H9 (cell line): Measurements from ENCODE around the gene STOX1. TPM values are rescaled to one million over a fixed set of nuclear protein-coding genes. Genes with fewer than 3 reads are reported as not detected.

ENCODE experiments used
- DNase-seq: peaks from one replicate; pipeline ENCODE4 v3.0.0-alpha.2; 2017
- H2AFZ ChIP-seq: one replicate; pipeline ENCODE4 v1.6.1; 2013; ENCODE audit warnings: mild to moderate bottlenecking, low read length, control low read depth, moderate library complexity
- H2AK5ac ChIP-seq: 2 replicates; pipeline ENCODE4 v1.6.1; 2013; ENCODE audit warnings: low read length, control low read depth, mixed read lengths; ENCODE audit not compliant: insufficient read length
- H2BK120ac ChIP-seq: one replicate; pipeline ENCODE4 v1.6.1; 2013; ENCODE audit warnings: low read depth, mild to moderate bottlenecking, low read length, control low read depth, inconsistent platforms; ENCODE audit not compliant: poor library complexity, severe bottlenecking
- H2BK12ac ChIP-seq: 2 replicates; pipeline ENCODE4 v1.6.1; 2013; ENCODE audit warnings: low read length, control low read depth, mixed read lengths, low read depth; ENCODE audit not compliant: insufficient read length
- H2BK15ac ChIP-seq: 2 replicates; pipeline ENCODE4 v1.6.1; 2013; ENCODE audit warnings: low read depth, low read length, control low read depth
- H2BK20ac ChIP-seq: one replicate; pipeline ENCODE4 v1.6.1; 2013; ENCODE audit warnings: low read depth, mild to moderate bottlenecking, low read length, control low read depth, inconsistent platforms; ENCODE audit not compliant: poor library complexity, severe bottlenecking
- H2BK5ac ChIP-seq: 2 replicates; pipeline ENCODE4 v1.6.1; 2013; ENCODE audit warnings: low read length, control low read depth, mixed read lengths; ENCODE audit not compliant: insufficient read length
- H3K14ac ChIP-seq: 2 replicates; pipeline ENCODE4 v1.6.1; 2013; ENCODE audit warnings: low read length, control low read depth; ENCODE audit not compliant: insufficient read depth
- H3K18ac ChIP-seq: 2 replicates; pipeline ENCODE4 v1.6.1; 2013; ENCODE audit warnings: low read depth, mild to moderate bottlenecking, mixed read lengths, low read length, control low read depth; ENCODE audit not compliant: insufficient read length
- H3K23ac ChIP-seq: 2 replicates; pipeline ENCODE4 v1.6.1; 2013; ENCODE audit warnings: low read length, control low read depth, mixed read lengths, low read depth; ENCODE audit not compliant: insufficient read length
- H3K23me2 ChIP-seq: 2 replicates; pipeline ENCODE4 v1.6.1; 2013; ENCODE audit warnings: low read depth, mild to moderate bottlenecking, mixed read lengths, low read length, control low read depth; ENCODE audit not compliant: insufficient read length, poor library complexity, severe bottlenecking
- H3K27ac ChIP-seq: 2 replicates; pipeline ENCODE4 v1.5.1; 2013; ENCODE audit warnings: low read length, control low read depth, mixed read lengths, low read depth; ENCODE audit not compliant: insufficient read length
- H3K27me3 ChIP-seq: 2 replicates; pipeline ENCODE4 v1.6.1; 2013; ENCODE audit warnings: low read length, control low read depth, inconsistent platforms; ENCODE audit not compliant: insufficient read depth
- H3K4ac ChIP-seq: 2 replicates; pipeline ENCODE4 v1.6.1; 2013; ENCODE audit warnings: low read depth, mild to moderate bottlenecking, control low read depth, inconsistent platforms, low read length, moderate library complexity
- H3K4me1 ChIP-seq: 2 replicates; pipeline ENCODE4 v1.6.1; 2013; ENCODE audit warnings: low read length, control low read depth, inconsistent platforms; ENCODE audit not compliant: insufficient read depth
- H3K4me2 ChIP-seq: 2 replicates; pipeline ENCODE4 v1.6.1; 2013; ENCODE audit warnings: low read length, control low read depth, mixed read lengths; ENCODE audit not compliant: insufficient read length, insufficient read depth
- H3K56ac ChIP-seq: 2 replicates; pipeline ENCODE4 v1.6.1; 2013; ENCODE audit warnings: low read depth, mild to moderate bottlenecking, mixed read lengths, low read length, control low read depth; ENCODE audit not compliant: insufficient read length
- H3K79me1 ChIP-seq: 2 replicates; pipeline ENCODE4 v1.6.1; 2013; ENCODE audit warnings: low read depth, mild to moderate bottlenecking, moderate library complexity, low read length, control low read depth, inconsistent platforms; ENCODE audit not compliant: insufficient read depth, poor library complexity, severe bottlenecking
- H3K79me2 ChIP-seq: 2 replicates; pipeline ENCODE4 v1.6.1; 2013; ENCODE audit warnings: low read length, control low read depth, inconsistent platforms; ENCODE audit not compliant: insufficient read depth
- H3K9ac ChIP-seq: 2 replicates; pipeline ENCODE4 v1.6.1; 2013; ENCODE audit warnings: low read length, control low read depth, mixed read lengths; ENCODE audit not compliant: insufficient read length; ENCODE audit errors: extremely low read depth
- H3K9me3 ChIP-seq: one replicate; pipeline ENCODE4 v1.6.1; 2013; ENCODE audit warnings: low read depth, low read length, inconsistent platforms; ENCODE audit not compliant: control insufficient read depth
- H3T11ph ChIP-seq: one replicate; pipeline ENCODE4 v1.6.1; 2013; ENCODE audit warnings: mild to moderate bottlenecking, low read length, control low read depth, inconsistent platforms
- H4K20me1 ChIP-seq: one replicate; pipeline ENCODE4 v1.6.1; 2013; ENCODE audit not compliant: control insufficient read depth, insufficient read length, insufficient read depth
- H4K5ac ChIP-seq: 2 replicates; pipeline ENCODE4 v1.6.1; 2013; ENCODE audit warnings: low read depth, mild to moderate bottlenecking, mixed read lengths, low read length, control low read depth; ENCODE audit not compliant: insufficient read length
- H4K8ac ChIP-seq: replicated peaks from 2 replicates; pipeline ENCODE4 v1.6.1; 2013; ENCODE audit warnings: low read length, control low read depth, mixed read lengths, low read depth; ENCODE audit not compliant: insufficient read length
- H4K91ac ChIP-seq: 2 replicates; pipeline ENCODE4 v1.6.1; 2013; ENCODE audit warnings: low read depth, mild to moderate bottlenecking, moderate library complexity, mixed read lengths, low read length, control low read depth; ENCODE audit not compliant: insufficient read length
- H3K27ac Mint-ChIP-seq, 3 experiments: 2 replicates in 2 of 3; 3 replicates in 1 of 3; pipeline ENCODE4 v1.8.0; 2020 to 2021; ENCODE audit warnings: mixed read lengths in 3 of 3, mild to moderate bottlenecking in 1 of 3, moderate library complexity in 1 of 3
- H3K27me3 Mint-ChIP-seq: 2 replicates; pipeline ENCODE4 v1.8.0; 2021; ENCODE audit warnings: low read depth, mild to moderate bottlenecking, moderate library complexity, mixed read lengths
- H3K36me3 Mint-ChIP-seq, 3 experiments: 2 replicates in 2 of 3; 3 replicates in 1 of 3; pipeline ENCODE4 v1.8.0; 2020 to 2021; ENCODE audit warnings: low read depth in 3 of 3, mixed read lengths in 3 of 3; ENCODE audit not compliant: insufficient read depth in 1 of 3
- H3K4me1 Mint-ChIP-seq, 2 experiments: 2 replicates each; pipeline ENCODE4 v1.8.0; 2020; ENCODE audit warnings: mixed read lengths in 2 of 2
- H3K4me3 Mint-ChIP-seq, 2 experiments: 2 replicates in 1 of 2; 3 replicates in 1 of 2; pipeline ENCODE4 v1.8.0; 2020 to 2021; ENCODE audit warnings: mild to moderate bottlenecking in 2 of 2, mixed read lengths in 2 of 2, moderate library complexity in 1 of 2
- H3K9me3 Mint-ChIP-seq, 2 experiments: 2 replicates in 1 of 2; 3 replicates in 1 of 2; pipeline ENCODE4 v1.8.0; 2020; ENCODE audit warnings: mild to moderate bottlenecking in 2 of 2, mixed read lengths in 2 of 2, moderate library complexity in 1 of 2
- WGBS: extraction: QIAGEN DNeasy Blood & Tissue Kit; methylation state at CpG from one replicate; pipeline ENCODE4 v1.1.7; 2013; ENCODE audit warnings: missing lambda C conversion rate, low lambda C conversion rate, mixed read lengths; ENCODE audit not compliant: insufficient read length; ENCODE audit errors: extremely low coverage; 5-methylcytosine and 5-hydroxymethylcytosine counted together
- total RNA-seq: library from RNA; stranded (reverse); gene quantifications from 2 replicates; pipeline ENCODE4 v1.2.1, GENCODE V29; 2021
- TF ChIP-seq, protein P1 (sequence below): fragments of 200-600 bp; sonication (generic); conservative IDR thresholded peaks from 3 replicates; pipeline ENCODE4 v1.8.0; 2021; ENCODE audit warnings: antibody characterized with exemption, mild to moderate bottlenecking

STOX1 gene
- total RNA-seq, 1 experiment from 2014 or later = 5.8 TPM

DNA sequence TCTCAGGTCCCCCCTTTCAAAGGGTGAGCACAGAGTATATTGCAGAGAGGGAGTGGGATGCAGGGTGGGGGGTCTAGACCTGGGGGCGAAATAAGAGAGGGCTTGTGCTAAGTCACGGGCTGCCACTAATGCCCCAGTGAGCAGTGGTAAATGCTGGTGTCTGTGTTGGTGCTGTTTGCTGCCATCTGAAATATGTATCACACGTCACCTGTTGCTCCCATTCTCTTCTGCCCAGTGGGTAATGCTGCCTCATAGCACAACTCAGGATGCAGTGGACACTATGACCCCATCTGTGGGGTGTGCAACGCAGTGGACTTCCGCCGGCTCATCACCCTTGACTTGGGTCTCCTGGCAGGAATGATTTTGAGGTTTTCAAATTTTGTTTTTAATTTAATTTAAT is 2.6 kb downstream of the STOX1 start:
- Mint-ChIP-seq H3K4me3 (no peak overlapping the region), H3K36me3 (no peaks in the 10 kb centered on the region; a peak in 1 of 7 replicates), H3K9me3 (peaks cover 0 to 2% of the 10 kb centered on the region in 2 experiments; a peak in 1 of 5 replicates), H3K27me3 (peaks cover 39% of the 10 kb centered on the region), H3K4me1 (peaks cover 9 to 15% of the 10 kb centered on the region in 2 experiments), H3K27ac (no peak overlapping the region)
- Histone ChIP-seq H4K91ac (no peak overlapping the region), H3K4ac (no peak overlapping the region), H2AK5ac (no peak overlapping the region), H3K27me3 (peaks cover 3% of the 10 kb centered on the region; the same call in 1 of the 2 replicates), H2BK12ac (no peak overlapping the region), H3K9me3 (no peaks in the 10 kb centered on the region), H3K4me1 (no peaks in the 10 kb centered on the region), H3K4me2 (no peak overlapping the region), H3K27ac (no peak overlapping the region), H3K23me2 (peaks cover 8% of the 10 kb centered on the region), H4K5ac (no peak overlapping the region), H3T11ph (no peak overlapping the region), H3K14ac (no peak overlapping the region), H3K56ac (no peak overlapping the region), H3K79me1 (no peaks in the 10 kb centered on the region), H2AFZ (no peak overlapping the region), H3K9ac (no peak overlapping the region), H2BK15ac (no peak overlapping the region), H2BK5ac (no peak overlapping the region), H2BK20ac (no peak overlapping the region), H4K8ac (no peak overlapping the region), H3K23ac (no peak overlapping the region), H4K20me1 (no peaks in the 10 kb centered on the region), H2BK120ac (no peak overlapping the region), H3K79me2 (no peaks in the 10 kb centered on the region), H3K18ac (no peak overlapping the region)
- DNase-seq = no peak
- no CpG with 5 or more reads among the region's 6 CpGs for WGBS
- TF ChIP-seq, protein P1, sequence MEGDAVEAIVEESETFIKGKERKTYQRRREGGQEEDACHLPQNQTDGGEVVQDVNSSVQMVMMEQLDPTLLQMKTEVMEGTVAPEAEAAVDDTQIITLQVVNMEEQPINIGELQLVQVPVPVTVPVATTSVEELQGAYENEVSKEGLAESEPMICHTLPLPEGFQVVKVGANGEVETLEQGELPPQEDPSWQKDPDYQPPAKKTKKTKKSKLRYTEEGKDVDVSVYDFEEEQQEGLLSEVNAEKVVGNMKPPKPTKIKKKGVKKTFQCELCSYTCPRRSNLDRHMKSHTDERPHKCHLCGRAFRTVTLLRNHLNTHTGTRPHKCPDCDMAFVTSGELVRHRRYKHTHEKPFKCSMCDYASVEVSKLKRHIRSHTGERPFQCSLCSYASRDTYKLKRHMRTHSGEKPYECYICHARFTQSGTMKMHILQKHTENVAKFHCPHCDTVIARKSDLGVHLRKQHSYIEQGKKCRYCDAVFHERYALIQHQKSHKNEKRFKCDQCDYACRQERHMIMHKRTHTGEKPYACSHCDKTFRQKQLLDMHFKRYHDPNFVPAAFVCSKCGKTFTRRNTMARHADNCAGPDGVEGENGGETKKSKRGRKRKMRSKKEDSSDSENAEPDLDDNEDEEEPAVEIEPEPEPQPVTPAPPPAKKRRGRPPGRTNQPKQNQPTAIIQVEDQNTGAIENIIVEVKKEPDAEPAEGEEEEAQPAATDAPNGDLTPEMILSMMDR = no peak
